ENCODE data around the gene SEMA3C. TPM values are rescaled to one million over a fixed set of nuclear protein-coding genes. Genes with fewer than 3 reads are reported as not detected.

SEMA3C gene
- total and polyA plus RNA-seq, 10 donors, result 1.1 to 53.7 (median 13.0) TPM

DNA sequence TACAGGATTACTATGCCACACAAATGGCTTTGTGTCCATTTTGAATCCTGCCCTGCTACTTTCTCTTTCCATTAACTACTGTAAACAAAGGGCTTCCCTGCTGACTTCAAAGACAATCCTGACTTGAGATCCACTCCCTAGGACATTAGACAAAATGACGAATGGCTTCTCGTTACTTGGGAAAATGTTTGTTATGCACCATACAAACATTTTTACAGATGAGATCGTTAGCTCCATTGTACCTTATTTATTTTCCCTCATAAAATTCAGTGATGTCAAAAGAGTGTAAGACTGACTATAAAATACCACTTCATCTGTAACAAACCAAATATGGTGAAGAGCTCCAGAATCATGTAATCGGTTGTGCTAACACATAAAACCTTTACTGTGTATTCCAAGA, 158.6 kb downstream of the SEMA3C start:
- no peak overlapping the region for H3K4me3 ChIP-seq
- H3K27ac ChIP-seq, result no peak overlapping the region
- no peak for TF ChIP-seq POLR2AphosphoS5 (IDR thresholded peaks at IDR 0.05)
- TF ChIP-seq, protein P1, sequence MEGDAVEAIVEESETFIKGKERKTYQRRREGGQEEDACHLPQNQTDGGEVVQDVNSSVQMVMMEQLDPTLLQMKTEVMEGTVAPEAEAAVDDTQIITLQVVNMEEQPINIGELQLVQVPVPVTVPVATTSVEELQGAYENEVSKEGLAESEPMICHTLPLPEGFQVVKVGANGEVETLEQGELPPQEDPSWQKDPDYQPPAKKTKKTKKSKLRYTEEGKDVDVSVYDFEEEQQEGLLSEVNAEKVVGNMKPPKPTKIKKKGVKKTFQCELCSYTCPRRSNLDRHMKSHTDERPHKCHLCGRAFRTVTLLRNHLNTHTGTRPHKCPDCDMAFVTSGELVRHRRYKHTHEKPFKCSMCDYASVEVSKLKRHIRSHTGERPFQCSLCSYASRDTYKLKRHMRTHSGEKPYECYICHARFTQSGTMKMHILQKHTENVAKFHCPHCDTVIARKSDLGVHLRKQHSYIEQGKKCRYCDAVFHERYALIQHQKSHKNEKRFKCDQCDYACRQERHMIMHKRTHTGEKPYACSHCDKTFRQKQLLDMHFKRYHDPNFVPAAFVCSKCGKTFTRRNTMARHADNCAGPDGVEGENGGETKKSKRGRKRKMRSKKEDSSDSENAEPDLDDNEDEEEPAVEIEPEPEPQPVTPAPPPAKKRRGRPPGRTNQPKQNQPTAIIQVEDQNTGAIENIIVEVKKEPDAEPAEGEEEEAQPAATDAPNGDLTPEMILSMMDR (IDR thresholded peaks at IDR 0.05 in 8 of 11, conservative IDR thresholded peaks at IDR 0.05 in 3 of 11), result no peak
- TF ChIP-seq POLR2A (IDR thresholded peaks at IDR 0.05), result no peak
- no peak for DNase-seq
- intact Hi-C loops (cut with DNase I; ENCODE audit: low total_unique reads), result no loop called here
- no peaks in the 10 kb centered on the region for H3K36me3 ChIP-seq
- 69 to 85% (median 80%) methylated on average over 4 of the region's 4 CpGs for WGBS, 5 donors
- no peaks in the 10 kb centered on the region for H3K4me1 ChIP-seq
- no peaks in the 10 kb centered on the region for H3K27me3 ChIP-seq (replicated peaks in 1 of 7)
- no peaks in the 10 kb centered on the region for H3K9me3 ChIP-seq

DNA sequence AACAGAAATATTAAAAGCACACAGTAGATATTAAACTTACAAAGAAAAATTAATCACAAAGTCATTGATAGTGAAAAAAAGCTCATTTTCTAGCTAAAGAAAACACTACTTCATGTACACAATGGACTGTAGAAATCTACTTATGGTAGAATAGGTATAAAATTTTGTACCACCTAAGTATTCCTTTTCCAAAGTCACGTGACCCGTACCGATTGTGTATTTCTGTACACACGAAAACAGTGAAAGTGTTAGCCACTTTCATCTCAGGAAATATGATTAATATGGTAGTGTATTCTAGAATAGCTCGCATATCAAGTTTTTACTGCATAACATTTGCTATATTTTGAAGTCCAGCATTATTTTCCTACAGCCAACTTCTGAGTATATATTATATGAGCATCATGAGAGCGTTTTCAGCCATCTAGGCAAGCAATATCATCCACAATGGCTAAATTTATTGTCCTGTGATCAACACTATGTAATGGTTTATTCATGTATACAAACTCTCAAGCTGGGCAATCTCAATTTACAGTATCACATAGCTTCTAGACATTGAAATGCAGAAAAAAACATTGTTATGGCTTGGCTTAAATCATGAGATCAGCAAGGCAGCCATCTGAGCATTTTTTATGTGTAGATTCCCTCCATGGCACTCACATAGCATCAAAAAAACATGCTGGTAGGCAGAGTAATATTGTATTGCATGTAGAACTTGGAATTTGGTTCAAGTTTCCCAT, 165.7 kb downstream of the SEMA3C start:
- intact Hi-C loops (cut with DNase I; ENCODE audit: low total_unique reads), result no loop called here
- Histone ChIP-seq H3K9me3 (no peaks in the 10 kb centered on the region), H3K27me3 (replicated peaks in 1 of 7) (no peaks in the 10 kb centered on the region), H3K27ac (no peak overlapping the region), H3K4me1 (no peaks in the 10 kb centered on the region), H3K36me3 (no peaks in the 10 kb centered on the region), H3K4me3 (no peak overlapping the region)
- TF ChIP-seq POLR2A (IDR thresholded peaks at IDR 0.05) (no peak), POLR2AphosphoS5 (IDR thresholded peaks at IDR 0.05) (no peak)
- TF ChIP-seq, protein P1 (IDR thresholded peaks at IDR 0.05 in 8 of 11, conservative IDR thresholded peaks at IDR 0.05 in 3 of 11), result no peak
- DNase-seq, result no peak
- 78 to 93% (median 83%) methylated on average over 6 of the region's 6 CpGs for WGBS, 5 donors

DNA sequence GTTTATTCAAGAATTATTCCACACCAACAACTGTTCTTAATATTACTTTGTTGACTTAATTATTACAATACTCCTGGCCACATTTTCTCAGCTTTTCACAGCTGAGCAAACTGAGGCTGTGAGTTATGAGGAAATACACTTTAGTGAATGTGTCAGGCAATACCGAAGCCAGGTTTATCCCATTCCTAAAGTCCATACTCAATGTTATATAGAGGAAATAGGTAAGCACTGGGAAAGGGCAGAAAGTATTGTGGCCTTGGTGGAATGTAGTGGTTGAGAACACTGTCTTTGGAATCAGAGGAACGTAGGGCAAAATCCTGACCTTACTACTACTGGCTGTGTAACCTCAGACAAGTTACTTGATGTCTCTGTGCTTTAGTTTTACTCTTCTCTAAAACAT, 169.6 kb downstream of the SEMA3C start:
- intact Hi-C loops (cut with DNase I; ENCODE audit: low total_unique reads), result no loop called here
- Histone ChIP-seq H3K4me3 (no peak overlapping the region), H3K27ac (no peak overlapping the region), H3K4me1 (no peaks in the 10 kb centered on the region), H3K9me3 (no peaks in the 10 kb centered on the region), H3K27me3 (replicated peaks in 1 of 7) (no peaks in the 10 kb centered on the region), H3K36me3 (no peaks in the 10 kb centered on the region)
- no peak for DNase-seq
- 70 to 92% (median 80%) methylated on average over 2 of the region's 2 CpGs for WGBS, 5 donors
- TF ChIP-seq, protein P1 (IDR thresholded peaks at IDR 0.05 in 8 of 11, conservative IDR thresholded peaks at IDR 0.05 in 3 of 11), result no peak
- no peak for TF ChIP-seq POLR2A (IDR thresholded peaks at IDR 0.05)
- TF ChIP-seq POLR2AphosphoS5 (IDR thresholded peaks at IDR 0.05), result no peak

DNA sequence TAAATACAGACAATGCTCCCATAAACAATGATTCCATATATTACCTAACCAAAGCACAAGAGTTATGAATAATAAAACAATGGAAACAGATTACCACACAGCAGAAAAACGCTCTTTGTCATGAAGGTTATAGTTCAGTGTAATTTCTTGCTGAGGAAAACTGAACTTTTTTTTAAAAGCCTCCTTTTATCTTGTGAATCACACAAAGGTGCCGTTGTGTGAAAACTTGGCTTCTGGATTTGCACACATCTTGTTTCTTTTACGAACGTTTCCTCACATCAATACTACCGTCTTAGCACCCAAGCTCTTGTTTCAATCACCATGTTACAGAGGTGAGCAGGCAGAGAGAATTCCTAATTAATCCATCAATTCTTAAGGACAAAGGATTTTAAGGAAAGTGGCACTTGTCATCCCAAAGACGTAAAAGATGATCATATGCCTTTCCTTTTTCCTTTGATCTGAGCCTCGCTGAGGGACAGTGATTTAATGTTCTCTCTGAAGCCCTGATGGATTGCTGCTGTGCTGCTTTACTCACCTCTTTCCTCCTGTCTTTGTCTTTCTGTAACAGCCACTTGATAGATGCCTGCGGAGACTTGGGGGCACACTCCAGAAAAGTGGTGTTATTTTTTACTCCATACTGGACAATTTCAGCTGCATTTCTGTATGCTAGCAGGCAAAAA, 170.3 kb downstream of the SEMA3C start:
- Histone ChIP-seq H3K36me3 (no peaks in the 10 kb centered on the region), H3K27ac (no peak overlapping the region), H3K27me3 (replicated peaks in 1 of 7) (no peaks in the 10 kb centered on the region), H3K9me3 (no peaks in the 10 kb centered on the region), H3K4me3 (no peak overlapping the region), H3K4me1 (no peaks in the 10 kb centered on the region)
- intact Hi-C loops (cut with DNase I; ENCODE audit: low total_unique reads), result no loop called here
- 71 to 81% (median 74%) methylated on average over 8 of the region's 8 CpGs for WGBS, 5 donors
- TF ChIP-seq, protein P1 (IDR thresholded peaks at IDR 0.05 in 8 of 11, conservative IDR thresholded peaks at IDR 0.05 in 3 of 11), result no peak
- TF ChIP-seq POLR2A (IDR thresholded peaks at IDR 0.05) (no peak), POLR2AphosphoS5 (IDR thresholded peaks at IDR 0.05) (no peak)
- no peak for DNase-seq

Measured in spleen (tissue), 11 donors.